ENCODE data around the gene PCDHB11.
"Not testable (repeated sequence)": the region's sequence is repeated elsewhere in the genome, so short reads cannot be mapped to it uniquely, and the experiment has no call there.

PCDHB11 gene

DNA sequence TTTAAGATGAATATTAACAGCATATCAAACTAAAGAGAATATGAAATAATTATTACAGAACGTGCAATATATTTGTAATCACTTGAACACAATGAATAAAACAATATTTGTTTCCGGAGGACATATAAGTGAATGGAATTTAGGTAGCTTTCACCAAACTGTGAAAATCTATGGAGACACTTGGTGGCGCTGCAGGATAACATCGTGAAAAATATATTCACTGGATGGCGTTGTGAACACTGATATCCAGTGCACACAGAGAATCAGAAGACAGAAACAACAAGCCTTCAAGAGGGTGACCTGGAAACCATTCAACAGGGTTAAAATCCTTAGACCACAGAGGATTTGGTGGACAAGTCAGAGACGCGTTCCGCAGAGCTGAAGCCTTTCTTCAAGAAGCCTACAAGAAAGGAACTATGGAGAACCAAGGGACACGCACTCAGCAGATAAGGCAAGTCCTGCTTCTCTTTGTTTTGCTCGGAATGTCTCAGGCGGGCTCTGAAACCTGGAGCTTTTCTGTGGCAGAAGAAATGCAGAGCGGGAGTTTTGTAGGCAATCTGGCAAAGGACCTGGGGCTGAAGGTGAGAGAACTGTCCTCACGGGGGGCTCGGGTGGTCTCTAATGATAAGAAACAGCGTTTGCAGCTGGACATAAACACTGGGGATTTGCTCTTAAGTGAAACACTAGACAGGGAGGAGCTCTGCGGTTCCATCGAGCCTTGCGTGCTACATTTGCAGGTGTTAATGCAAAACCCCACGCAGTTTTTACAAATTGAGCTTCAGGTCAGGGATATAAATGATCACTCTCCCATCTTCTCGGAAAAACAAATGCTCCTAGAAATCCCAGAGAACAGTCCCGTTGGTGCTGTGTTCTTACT, at the start of gene PCDHB11:
Gene PCDHB11 (plus strand): TSS at position 269 of the 877 bp plus-strand sequence. CDS start 148 bp downstream, at position 417.
- DNase-seq (ENCODE audit: extremely low read depth in 1 of 2, low read depth in 1 of 2) = no peak

- no peak for DNase-seq (ENCODE audit: extremely low read depth in 1 of 2, low read depth in 1 of 2)
These were observed 49.6 kb upstream of the PCDHB11 start, which contains the start of gene PCDHB6 for GRCh38 chr5:141149812-141150211. Gene PCDHB6 (plus strand): TSS chr5:141150057. CDS start chr5:141150258, 201 bp downstream.

GRCh38 chr5:141150224-141150992, 49.0 kb upstream of the PCDHB11 start:
- DNase-seq (ENCODE audit: extremely low read depth in 1 of 2, low read depth in 1 of 2) = no peak

DNA sequence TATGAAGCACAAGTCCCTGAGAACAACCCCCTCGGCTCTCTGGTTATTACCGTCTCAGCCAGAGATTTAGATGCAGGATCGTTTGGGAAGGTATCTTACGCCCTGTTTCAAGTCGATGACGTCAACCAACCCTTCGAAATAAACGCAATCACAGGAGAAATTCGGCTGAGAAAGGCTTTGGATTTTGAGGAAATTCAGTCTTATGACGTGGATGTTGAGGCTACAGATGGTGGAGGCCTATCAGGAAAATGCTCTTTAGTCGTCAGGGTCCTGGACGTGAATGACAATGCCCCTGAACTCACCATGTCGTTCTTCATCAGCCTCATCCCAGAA, 48.5 kb upstream of the PCDHB11 start:
- DNase-seq (ENCODE audit: extremely low read depth in 1 of 2, low read depth in 1 of 2) = no peak

GRCh38 chr5:141151632-141152031, 47.8 kb upstream of the PCDHB11 start:
- DNase-seq (ENCODE audit: extremely low read depth in 1 of 2, low read depth in 1 of 2) = not testable (repeated sequence)

DNA sequence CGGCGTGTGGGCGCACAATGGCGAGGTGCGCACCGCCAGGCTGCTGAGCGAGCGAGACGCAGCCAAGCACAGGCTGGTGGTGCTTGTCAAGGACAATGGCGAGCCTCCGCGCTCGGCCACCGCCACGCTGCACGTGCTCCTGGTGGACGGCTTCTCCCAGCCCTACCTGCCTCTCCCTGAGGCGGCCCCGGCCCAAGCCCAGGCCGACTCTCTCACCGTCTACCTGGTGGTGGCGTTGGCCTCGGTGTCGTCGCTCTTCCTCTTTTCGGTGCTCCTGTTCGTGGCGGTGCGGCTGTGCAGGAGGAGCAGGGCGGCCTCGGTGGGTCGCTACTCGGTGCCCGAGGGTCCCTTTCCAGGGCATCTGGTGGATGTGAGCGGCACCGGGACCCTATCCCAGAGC, 47.3 kb upstream of the PCDHB11 start:
- not testable (repeated sequence) for DNase-seq (ENCODE audit: extremely low read depth in 1 of 2, low read depth in 1 of 2)

DNA sequence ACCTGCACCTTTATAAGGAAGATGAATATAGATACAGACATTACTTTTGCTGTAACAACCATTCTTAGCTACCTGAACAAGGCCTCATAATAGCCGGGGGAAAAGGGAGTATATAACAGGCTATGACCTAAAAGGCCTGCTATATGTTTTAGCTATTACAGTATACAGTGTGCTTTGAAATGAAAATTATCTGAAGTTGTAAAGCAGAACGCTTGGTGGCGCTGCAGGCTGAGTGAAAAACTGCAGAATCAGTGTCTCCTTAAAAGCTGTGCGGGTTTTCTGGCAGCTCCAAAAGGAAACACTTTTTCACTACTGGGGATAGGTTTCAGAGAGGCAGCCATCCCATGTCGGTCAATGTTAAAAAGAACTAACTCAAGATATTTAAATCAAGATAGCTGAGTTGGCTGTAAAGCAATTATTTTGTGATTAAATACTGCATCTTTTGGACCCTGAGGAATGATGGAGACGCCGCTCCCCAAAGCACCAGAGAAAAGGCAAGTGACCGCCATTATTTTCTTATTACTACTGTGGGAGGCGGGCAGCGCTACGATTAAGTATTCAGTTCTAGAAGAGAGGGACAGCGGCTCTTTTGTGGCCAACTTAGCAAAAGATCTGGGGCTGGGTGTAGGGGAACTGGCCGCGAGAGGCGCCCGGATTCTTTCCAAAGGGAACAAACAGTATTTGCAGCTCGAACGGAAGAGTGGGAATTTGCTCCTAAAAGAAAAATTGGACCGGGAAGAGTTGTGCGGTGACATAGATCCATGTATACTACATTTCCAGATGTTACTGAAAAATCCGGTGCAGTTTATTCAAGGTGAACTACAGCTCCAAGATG, 43.7 kb upstream of the PCDHB11 start:
- no peak for DNase-seq (ENCODE audit: extremely low read depth in 1 of 2, low read depth in 1 of 2)

DNA sequence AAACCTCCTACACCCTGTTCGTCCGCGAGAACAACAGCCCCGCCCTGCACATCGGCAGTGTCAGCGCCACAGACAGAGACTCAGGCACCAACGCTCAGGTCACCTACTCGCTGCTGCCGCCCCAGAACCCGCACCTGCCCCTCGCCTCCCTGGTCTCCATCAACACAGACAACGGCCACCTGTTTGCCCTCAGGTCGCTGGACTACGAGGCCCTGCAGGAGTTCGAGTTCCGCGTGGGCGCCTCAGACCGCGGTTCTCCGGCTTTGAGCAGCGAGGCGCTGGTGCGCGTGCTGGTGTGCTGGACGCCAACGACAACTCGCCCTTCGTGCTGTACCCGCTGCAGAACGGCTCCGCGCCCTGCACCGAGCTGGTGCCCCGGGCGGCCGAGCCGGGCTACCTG, 42.1 kb upstream of the PCDHB11 start:
- DNase-seq (ENCODE audit: extremely low read depth in 1 of 2, low read depth in 1 of 2) = not testable (repeated sequence)

DNA sequence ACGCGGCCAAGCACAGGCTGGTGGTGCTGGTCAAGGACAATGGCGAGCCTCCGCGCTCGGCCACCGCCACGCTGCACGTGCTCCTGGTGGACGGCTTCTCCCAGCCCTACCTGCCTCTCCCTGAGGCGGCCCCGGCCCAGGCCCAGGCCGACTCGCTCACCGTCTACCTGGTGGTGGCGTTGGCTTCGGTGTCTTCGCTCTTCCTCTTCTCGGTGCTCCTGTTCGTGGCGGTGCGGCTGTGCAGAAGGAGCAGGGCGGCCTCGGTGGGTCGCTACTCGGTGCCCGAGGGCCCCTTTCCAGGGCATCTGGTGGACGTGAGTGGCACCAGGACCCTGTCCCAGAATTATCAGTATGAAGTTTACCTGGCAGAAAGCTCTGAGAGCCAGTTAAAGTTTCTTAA, 41.5 kb upstream of the PCDHB11 start:
- not testable (repeated sequence) for DNase-seq (ENCODE audit: extremely low read depth in 1 of 2, low read depth in 1 of 2)

DNA sequence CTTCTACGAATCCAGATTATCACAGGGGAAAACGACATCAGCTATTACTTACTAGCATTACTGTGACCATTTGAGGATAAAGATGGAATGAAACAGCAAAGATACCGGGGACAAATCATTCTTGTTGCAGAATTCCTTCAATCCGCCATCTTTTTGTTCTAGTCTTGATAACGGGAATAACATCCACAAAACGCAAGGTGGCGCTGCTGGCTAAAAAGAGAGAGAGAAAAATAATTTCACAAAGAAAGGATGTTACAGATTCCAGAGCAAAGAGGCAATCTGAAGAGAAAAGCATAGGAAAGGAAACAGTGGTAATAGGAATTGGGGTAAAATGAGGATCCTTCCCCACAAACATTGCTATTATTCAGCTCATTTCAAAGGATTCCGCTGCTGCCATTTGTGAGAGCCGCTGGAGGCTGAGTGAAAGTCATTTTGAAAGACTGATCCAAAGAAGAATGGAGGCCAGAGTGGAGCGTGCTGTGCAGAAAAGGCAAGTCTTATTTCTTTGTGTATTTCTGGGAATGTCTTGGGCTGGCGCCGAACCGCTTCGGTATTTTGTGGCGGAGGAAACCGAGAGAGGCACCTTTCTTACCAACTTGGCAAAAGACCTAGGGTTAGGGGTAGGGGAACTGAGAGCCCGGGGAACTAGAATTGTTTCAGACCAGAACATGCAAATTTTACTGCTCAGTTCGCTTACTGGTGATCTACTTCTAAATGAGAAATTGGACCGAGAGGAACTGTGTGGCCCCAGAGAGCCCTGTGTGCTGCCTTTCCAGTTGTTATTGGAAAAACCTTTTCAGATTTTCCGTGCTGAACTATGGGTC, 26.8 kb upstream of the PCDHB11 start, which contains the start of gene PCDHB7:
Gene PCDHB7 (plus strand): TSS at position 264 of the 824 bp plus-strand sequence. CDS start 192 bp downstream, at position 456.
- no peak for DNase-seq (ENCODE audit: extremely low read depth in 1 of 2, low read depth in 1 of 2)

- DNase-seq (ENCODE audit: extremely low read depth in 1 of 2, low read depth in 1 of 2) = not testable (repeated sequence)
These were observed 24.9 kb upstream of the PCDHB11 start for GRCh38 chr5:141174291-141175104.

DNA sequence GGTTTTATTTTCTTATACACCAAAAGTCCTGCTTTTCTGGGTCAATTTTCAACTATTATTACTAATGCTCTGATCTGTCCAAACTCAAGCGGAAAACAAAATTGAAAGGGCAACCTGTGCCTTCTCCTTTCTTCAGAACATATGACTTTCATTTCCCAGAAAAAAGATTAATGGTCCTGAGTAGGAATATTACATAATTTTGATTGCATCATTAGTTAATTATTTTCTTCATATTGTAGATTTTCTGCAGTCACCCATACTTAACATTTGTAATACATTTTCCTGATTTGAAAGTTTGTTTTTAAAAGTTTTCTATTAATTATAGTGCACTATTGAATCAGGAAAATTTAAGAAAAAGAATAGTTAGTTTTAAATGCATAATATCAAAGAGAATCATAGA, 23.5 kb upstream of the PCDHB11 start:
- DNase-seq (ENCODE audit: extremely low read depth in 1 of 2, low read depth in 1 of 2) = no peak

- DNase-seq (ENCODE audit: extremely low read depth in 1 of 2, low read depth in 1 of 2) = not testable (repeated sequence)
These were observed 21.7 kb upstream of the PCDHB11 start, which contains the start of gene PCDHB8 for GRCh38 chr5:141177577-141178191. Gene PCDHB8 (plus strand): TSS chr5:141177790. CDS start chr5:141178035, 245 bp downstream.

GRCh38 chr5:141179371-141179770, 20.1 kb upstream of the PCDHB11 start:
- DNase-seq (ENCODE audit: extremely low read depth in 1 of 2, low read depth in 1 of 2) = not testable (repeated sequence)

- DNase-seq (ENCODE audit: extremely low read depth in 1 of 2, low read depth in 1 of 2) = not testable (repeated sequence)
These were observed 19.6 kb upstream of the PCDHB11 start for GRCh38 chr5:141179876-141180275.

- DNase-seq (ENCODE audit: extremely low read depth in 1 of 2, low read depth in 1 of 2) = no peak
These were observed 19.1 kb upstream of the PCDHB11 start for GRCh38 chr5:141180313-141180712.

GRCh38 chr5:141182248-141182647, 17.2 kb upstream of the PCDHB11 start, which contains the start of gene PCDHB16:
Gene PCDHB16 (plus strand): TSS chr5:141182387. CDS start chr5:141182560, 173 bp downstream.
- no peak for DNase-seq (ENCODE audit: extremely low read depth in 1 of 2, low read depth in 1 of 2)

GRCh38 chr5:141184117-141184855, 15.1 kb upstream of the PCDHB11 start:
- not testable (repeated sequence) for DNase-seq (ENCODE audit: extremely low read depth in 1 of 2, low read depth in 1 of 2)

Measured in activated CD8-positive, alpha-beta memory T cell treated with anti-CD3 and anti-CD28 coated beads for 1 hour (primary cell).